Vagina (tissue), 2 donors: ENCODE measurements around the gene SPATA6. TPM values are rescaled to one million over a fixed set of nuclear protein-coding genes. Genes with fewer than 3 reads are reported as not detected.

ENCODE experiments used
- DNase-seq, 2 donors: peaks; one replicate each; pipeline ENCODE4 v3.0.0-alpha.2; 2017; ENCODE audit errors: extremely low spot score in 2 of 2
- H3K27ac ChIP-seq: fragments of 200-600 bp; sonication (generic); one replicate; pipeline ENCODE4 v1.5.1; 2019
- H3K27me3 ChIP-seq: fragments of 200-600 bp; sonication (generic); one replicate; pipeline ENCODE4 v1.5.1; 2019
- H3K36me3 ChIP-seq, 2 donors: fragments of 200-600 bp; sonication (generic); one replicate each; pipeline ENCODE4 v1.5.1; 2017 to 2019
- H3K4me1 ChIP-seq: fragments of 200-600 bp; sonication (generic); one replicate; pipeline ENCODE4 v1.5.1; 2019
- H3K4me3 ChIP-seq, 2 donors: fragments of 200-600 bp; sonication (generic); 1 replicate in 1 of 2; 2 replicates in 1 of 2; pipeline ENCODE4 v1.5.1; 2016 to 2019
- H3K9me3 ChIP-seq: fragments of 200-600 bp; sonication (generic); one replicate; pipeline ENCODE4 v1.5.1; 2019
- CTCF ChIP-seq, 3 experiments: fragments of 450-650 bp in 2 of 3; fragments of 200-600 bp in 1 of 3; sonication (generic) in 1 of 3; IDR thresholded peaks; one replicate each; pipeline ENCODE4 v1.5.1; 2017 to 2019; ENCODE audit warnings: antibody characterized with exemption in 3 of 3, mild to moderate bottlenecking in 2 of 3, moderate library complexity in 2 of 3
- POLR2A ChIP-seq, 2 donors: fragments of 450-650 bp; IDR thresholded peaks; one replicate each; pipeline ENCODE4 v1.6.1; 2017; ENCODE audit warnings: antibody characterized with exemption in 2 of 2, mild to moderate bottlenecking in 2 of 2, moderate library complexity in 2 of 2
- POLR2AphosphoS5 ChIP-seq, 2 donors: sonication (generic); formaldehyde crosslinking; IDR thresholded peaks; one replicate each; pipeline ENCODE4 v1.9.0; 2017; ENCODE audit warnings: antibody characterized with exemption in 2 of 2, mild to moderate bottlenecking in 2 of 2, low read depth in 1 of 2; ENCODE audit not compliant: insufficient read depth in 1 of 2
- intact Hi-C: fragments of 100-400 bp; cut with DNase I; formaldehyde crosslinking; loops from one replicate; pipeline ENCODE4 v1.15.1; 2023
- total RNA-seq: library from RNA; depleted of rRNA; stranded (reverse); fragments of >200 nt; gene quantifications from one replicate; pipeline ENCODE4 v1.2.3, GENCODE V29; 2016

The SPATA6 gene
- total RNA-seq, 1 donor from 2014 or later: 30.4 TPM

- DNase-seq: no peak
- H3K27ac ChIP-seq: no peak overlapping the region
- H3K4me1 ChIP-seq: no peaks in the 10 kb centered on the region
- intact Hi-C loops: no loop called here
- H3K36me3 ChIP-seq: peaks cover 0 to 9% of the 10 kb centered on the region in 2 donors
- no peaks in the 10 kb centered on the region for H3K27me3 ChIP-seq
- no peaks in the 10 kb centered on the region for H3K9me3 ChIP-seq
- no peak for TF ChIP-seq POLR2A (IDR thresholded peaks at IDR 0.05)
- no peak for TF ChIP-seq CTCF (IDR thresholded peaks at IDR 0.05)
- no peak for TF ChIP-seq POLR2AphosphoS5 (IDR thresholded peaks at IDR 0.05; ENCODE audit: insufficient read depth in 1 of 2, low read depth in 1 of 2)
- H3K4me3 ChIP-seq: no peak overlapping the region
These were observed 75.8 kb downstream of the SPATA6 start for GRCh38 chr1:48396208-48396607.

GRCh38 chr1:48391926-48392325, 80.1 kb downstream of the SPATA6 start:
- TF ChIP-seq CTCF (IDR thresholded peaks at IDR 0.05) (no peak), POLR2A (IDR thresholded peaks at IDR 0.05) (no peak), POLR2AphosphoS5 (IDR thresholded peaks at IDR 0.05; ENCODE audit: insufficient read depth in 1 of 2, low read depth in 1 of 2) (no peak)
- DNase-seq: no peak
- intact Hi-C loops: no loop called here
- Histone ChIP-seq H3K27me3 (no peaks in the 10 kb centered on the region), H3K36me3 (peaks cover 0 to 3% of the 10 kb centered on the region in 2 donors), H3K4me1 (no peaks in the 10 kb centered on the region), H3K27ac (no peak overlapping the region), H3K4me3 (no peak overlapping the region), H3K9me3 (no peaks in the 10 kb centered on the region)

- H3K9me3 ChIP-seq: no peaks in the 10 kb centered on the region
- no peak overlapping the region for H3K27ac ChIP-seq
These were observed 84.6 kb downstream of the SPATA6 start for GRCh38 chr1:48387409-48387808.

GRCh38 chr1:48374785-48375184, 97.2 kb downstream of the SPATA6 start:
- Histone ChIP-seq H3K9me3 (no peaks in the 10 kb centered on the region), H3K36me3 (peaks cover 0 to 8% of the 10 kb centered on the region in 2 donors), H3K4me3 (no peak overlapping the region), H3K27ac (no peak overlapping the region), H3K27me3 (no peaks in the 10 kb centered on the region), H3K4me1 (no peaks in the 10 kb centered on the region)
- intact Hi-C loops: no loop called here
- no peak for DNase-seq
- TF ChIP-seq CTCF (IDR thresholded peaks at IDR 0.05) (no peak), POLR2AphosphoS5 (IDR thresholded peaks at IDR 0.05; ENCODE audit: insufficient read depth in 1 of 2, low read depth in 1 of 2) (no peak), POLR2A (IDR thresholded peaks at IDR 0.05) (no peak)

More at GRCh38 chr1:48387409-48387808, 84.6 kb downstream of the SPATA6 start:
- intact Hi-C loops: no loop called here
- Histone ChIP-seq H3K4me3 (no peak overlapping the region), H3K4me1 (no peaks in the 10 kb centered on the region), H3K27me3 (no peaks in the 10 kb centered on the region), H3K36me3 (no peaks in the 10 kb centered on the region)
- no peak for DNase-seq
- TF ChIP-seq POLR2AphosphoS5 (IDR thresholded peaks at IDR 0.05; ENCODE audit: insufficient read depth in 1 of 2, low read depth in 1 of 2) (no peak), POLR2A (IDR thresholded peaks at IDR 0.05) (no peak), CTCF (IDR thresholded peaks at IDR 0.05) (no peak)

- TF ChIP-seq POLR2A (IDR thresholded peaks at IDR 0.05): no peak
- TF ChIP-seq POLR2AphosphoS5 (IDR thresholded peaks at IDR 0.05; ENCODE audit: insufficient read depth in 1 of 2, low read depth in 1 of 2): no peak
- TF ChIP-seq CTCF (IDR thresholded peaks at IDR 0.05): no peak
- Histone ChIP-seq H3K4me1 (no peaks in the 10 kb centered on the region), H3K27ac (no peak overlapping the region), H3K9me3 (no peaks in the 10 kb centered on the region), H3K36me3 (peaks cover 0 to 8% of the 10 kb centered on the region in 2 donors), H3K4me3 (no peak overlapping the region), H3K27me3 (no peaks in the 10 kb centered on the region)
- DNase-seq: no peak
- intact Hi-C loops: no loop called here
These were observed 100.4 kb downstream of the SPATA6 start for GRCh38 chr1:48371598-48371997.
